ENCODE results near the gene USP28.

DNA sequence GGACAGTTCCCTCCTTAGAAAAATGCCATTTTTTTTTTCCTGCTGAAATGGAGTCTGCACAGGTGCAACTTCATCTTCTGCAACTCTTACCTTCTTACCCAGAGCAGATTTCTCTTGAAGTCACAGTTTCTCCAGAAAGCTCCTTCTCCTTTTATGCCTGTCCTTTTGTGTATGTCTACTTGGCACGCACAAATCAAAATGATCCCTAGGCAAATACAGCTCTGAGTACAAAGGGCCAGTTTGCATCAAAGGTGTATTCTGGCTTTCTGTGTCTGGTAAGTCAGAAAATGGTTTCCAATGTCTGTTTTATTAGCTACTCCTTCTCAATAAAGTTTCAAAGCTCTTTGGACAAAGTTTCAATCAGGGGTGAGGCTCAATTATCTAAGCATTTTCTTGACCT, 93.2 kb downstream of the USP28 start:
- TF ChIP-seq, protein P1, sequence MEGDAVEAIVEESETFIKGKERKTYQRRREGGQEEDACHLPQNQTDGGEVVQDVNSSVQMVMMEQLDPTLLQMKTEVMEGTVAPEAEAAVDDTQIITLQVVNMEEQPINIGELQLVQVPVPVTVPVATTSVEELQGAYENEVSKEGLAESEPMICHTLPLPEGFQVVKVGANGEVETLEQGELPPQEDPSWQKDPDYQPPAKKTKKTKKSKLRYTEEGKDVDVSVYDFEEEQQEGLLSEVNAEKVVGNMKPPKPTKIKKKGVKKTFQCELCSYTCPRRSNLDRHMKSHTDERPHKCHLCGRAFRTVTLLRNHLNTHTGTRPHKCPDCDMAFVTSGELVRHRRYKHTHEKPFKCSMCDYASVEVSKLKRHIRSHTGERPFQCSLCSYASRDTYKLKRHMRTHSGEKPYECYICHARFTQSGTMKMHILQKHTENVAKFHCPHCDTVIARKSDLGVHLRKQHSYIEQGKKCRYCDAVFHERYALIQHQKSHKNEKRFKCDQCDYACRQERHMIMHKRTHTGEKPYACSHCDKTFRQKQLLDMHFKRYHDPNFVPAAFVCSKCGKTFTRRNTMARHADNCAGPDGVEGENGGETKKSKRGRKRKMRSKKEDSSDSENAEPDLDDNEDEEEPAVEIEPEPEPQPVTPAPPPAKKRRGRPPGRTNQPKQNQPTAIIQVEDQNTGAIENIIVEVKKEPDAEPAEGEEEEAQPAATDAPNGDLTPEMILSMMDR (conservative IDR thresholded peaks at IDR 0.05; ENCODE audit: low read depth, low read length) = no peak
- TF ChIP-seq EZH2 (IDR thresholded peaks at IDR 0.05; ENCODE audit: borderline replicate concordance, low read depth, low read length, poor library complexity, severe bottlenecking) = no peak
